Hepatocyte (in vitro differentiated cells): ENCODE results near the gene FGF5.

Source experiments
- CTCF ChIP-seq: fragments of 200-600 bp; sonication (generic); IDR thresholded peaks from 2 replicates; pipeline ENCODE4 v1.5.1; 2016; ENCODE audit warnings: antibody characterized with exemption, mild to moderate bottlenecking; ENCODE audit not compliant: poor library complexity
- EZH2 ChIP-seq: fragments of 200-600 bp; sonication (generic); IDR thresholded peaks from 2 replicates; pipeline ENCODE4 v1.6.1; 2016; ENCODE audit warnings: antibody characterized with exemption, mild to moderate bottlenecking, borderline replicate concordance
- EZH2phosphoT487 ChIP-seq: fragments of 200-600 bp; sonication (generic); IDR thresholded peaks from one replicate; pipeline ENCODE4 v1.6.1; 2018; ENCODE audit warnings: antibody characterized with exemption, mild to moderate bottlenecking, low read depth, moderate library complexity; ENCODE audit not compliant: unreplicated experiment, severe bottlenecking

GRCh38 chr4:80301884-80302283 is 35.4 kb downstream of the FGF5 start:
- TF ChIP-seq CTCF: no peak
- no peak for TF ChIP-seq EZH2phosphoT487
- TF ChIP-seq EZH2: no peak
